ENCODE measurements around the gene SLU7. TPM values are rescaled to one million over a fixed set of nuclear protein-coding genes. Genes with fewer than 3 reads are reported as not detected.

The SLU7 gene
- total RNA-seq, 1 experiment from 2014 or later: 33.3 TPM

- Histone ChIP-seq H3K27ac (ENCODE audit: insufficient read length, low read depth, low read length) (no peak overlapping the region), H3K14ac (ENCODE audit: insufficient read depth, low read length) (no peak overlapping the region), H2AK5ac (ENCODE audit: insufficient read length, low read length) (no peak overlapping the region), H3K4me1 (ENCODE audit: insufficient read depth, low read length) (no peaks in the 10 kb centered on the region), H3K9me3 (ENCODE audit: control insufficient read depth, low read depth, low read length) (no peaks in the 10 kb centered on the region), H4K91ac (ENCODE audit: insufficient read length, low read depth, low read length) (no peak overlapping the region), H3K9ac (ENCODE audit: extremely low read depth, insufficient read length, low read length) (no peak overlapping the region), H3K56ac (ENCODE audit: insufficient read length, low read depth, low read length) (no peak overlapping the region), H2AFZ (ENCODE audit: low read length) (no peak overlapping the region), H2BK5ac (ENCODE audit: insufficient read length, low read length) (no peak overlapping the region), H3T11ph (ENCODE audit: low read length) (no peak overlapping the region), H3K27me3 (ENCODE audit: insufficient read depth, low read length) (no peaks in the 10 kb centered on the region), H4K20me1 (ENCODE audit: control insufficient read depth, insufficient read depth, insufficient read length) (no peaks in the 10 kb centered on the region), H2BK20ac (ENCODE audit: low read depth, low read length, poor library complexity, severe bottlenecking) (no peak overlapping the region), H3K4ac (ENCODE audit: low read depth, low read length) (no peak overlapping the region), H4K8ac (replicated peaks; ENCODE audit: insufficient read length, low read depth, low read length) (no peak overlapping the region), H2BK120ac (ENCODE audit: low read depth, low read length, poor library complexity, severe bottlenecking) (no peak overlapping the region), H3K79me2 (ENCODE audit: insufficient read depth, low read length) (no peaks in the 10 kb centered on the region), H2BK12ac (ENCODE audit: insufficient read length, low read depth, low read length) (no peak overlapping the region), H3K79me1 (ENCODE audit: insufficient read depth, low read depth, low read length, poor library complexity, severe bottlenecking) (no peaks in the 10 kb centered on the region), H3K4me2 (ENCODE audit: insufficient read depth, insufficient read length, low read length) (no peak overlapping the region), H3K23ac (ENCODE audit: insufficient read length, low read depth, low read length) (no peak overlapping the region), H3K18ac (ENCODE audit: insufficient read length, low read depth, low read length) (no peak overlapping the region), H4K5ac (ENCODE audit: insufficient read length, low read depth, low read length) (no peak overlapping the region), H3K23me2 (ENCODE audit: insufficient read length, low read depth, low read length, poor library complexity, severe bottlenecking) (no peaks in the 10 kb centered on the region), H2BK15ac (ENCODE audit: low read depth, low read length) (no peak overlapping the region)
- WGBS (ENCODE audit: extremely low coverage, insufficient read length, low lambda C conversion rate): no CpG with 5 or more reads among the region's 9 CpGs
- Mint-ChIP-seq H3K27ac (0 out of 7 replicates have a peak overlapping the region, but pooled peaks of 1 of the 3 experiments have one; percentile 73), H3K9me3 (no peaks in the 10 kb centered on the region; a peak in 1 of 5 replicates), H3K4me1 (peaks cover 12% of the 10 kb centered on the region in 2 experiments), H3K36me3 (ENCODE audit: insufficient read depth in 1 of 3, low read depth in 3 of 3) (no peaks in the 10 kb centered on the region), H3K27me3 (ENCODE audit: low read depth) (no peaks in the 10 kb centered on the region), H3K4me3 (no peak overlapping the region)
- no peak for TF ChIP-seq CTCF (conservative IDR thresholded peaks at IDR 0.05)
- DNase-seq: no peak
These were observed 48.1 kb upstream of the SLU7 start for GRCh38 chr5:160466889-160467554.

Data from H9 (cell line).